Measurements from ENCODE around the gene SLC33A1.
"Not testable (repeated sequence)": the region's sequence is repeated elsewhere in the genome, so short reads cannot be mapped to it uniquely, and the experiment has no call there.

The SLC33A1 gene

GRCh38 chr3:155861476-155862183 is 7.4 kb upstream of the SLC33A1 start:
- H3K9me3 ChIP-seq (ENCODE audit: insufficient read depth, low read length), result no peaks in the 10 kb centered on the region
- no peak overlapping the region for H3K4me3 ChIP-seq (ENCODE audit: low read length)
- H3K4me2 ChIP-seq (ENCODE audit: low read length), result no peak overlapping the region
- H3K4me1 ChIP-seq (ENCODE audit: low read length), result peaks cover 8% of the 10 kb centered on the region; the same call in 1 of the 2 replicates
- H3K9ac ChIP-seq (ENCODE audit: low read length), result no peak overlapping the region
- H4K20me1 ChIP-seq (ENCODE audit: insufficient read depth, low read length), result no peaks in the 10 kb centered on the region
- no peaks in the 10 kb centered on the region for H3K36me3 ChIP-seq (replicated peaks; ENCODE audit: low read depth, low read length)
- no peaks in the 10 kb centered on the region for H3K27me3 ChIP-seq (ENCODE audit: low read depth, low read length)
- no peak overlapping the region for H2AFZ ChIP-seq (ENCODE audit: low read depth, low read length)
- no peaks in the 10 kb centered on the region for H3K79me2 ChIP-seq (ENCODE audit: low read length)
- TF ChIP-seq CTCF (IDR thresholded peaks at IDR 0.05; ENCODE audit: low read depth, low read length), result no peak
- no peak for TF ChIP-seq EZH2phosphoT487 (IDR thresholded peaks at IDR 0.05; ENCODE audit: low read depth)
- no peak overlapping the region for H3K27ac ChIP-seq (ENCODE audit: low read length)

- H3K4me2 ChIP-seq (ENCODE audit: low read length); H3K27ac ChIP-seq (ENCODE audit: low read length); H3K36me3 ChIP-seq (replicated peaks; ENCODE audit: low read depth, low read length); H3K79me2 ChIP-seq (ENCODE audit: low read length); H3K27me3 ChIP-seq (ENCODE audit: low read depth, low read length); H3K9me3 ChIP-seq (ENCODE audit: insufficient read depth, low read length); H3K4me1 ChIP-seq (ENCODE audit: low read length); H4K20me1 ChIP-seq (ENCODE audit: insufficient read depth, low read length); H3K4me3 ChIP-seq (ENCODE audit: low read length); H2AFZ ChIP-seq (ENCODE audit: low read depth, low read length); H3K9ac ChIP-seq (ENCODE audit: low read length): not testable (repeated sequence)
Observed at GRCh38 chr3:155860424-155860823, 6.2 kb upstream of the SLC33A1 start.

GRCh38 chr3:155859859-155860258 is 5.6 kb upstream of the SLC33A1 start:
- no peaks in the 10 kb centered on the region for H4K20me1 ChIP-seq (ENCODE audit: insufficient read depth, low read length)
- no peaks in the 10 kb centered on the region for H3K36me3 ChIP-seq (replicated peaks; ENCODE audit: low read depth, low read length)
- 0 out of 2 replicates have a peak overlapping the region, but pooled peaks have one; percentile 24 for H3K9ac ChIP-seq (ENCODE audit: low read length)
- H3K4me3 ChIP-seq (ENCODE audit: low read length), result peak overlapping the region; percentile 61
- H3K27me3 ChIP-seq (ENCODE audit: low read depth, low read length), result no peaks in the 10 kb centered on the region
- peak overlapping the region; percentile 74 for H3K4me2 ChIP-seq (ENCODE audit: low read length)
- peaks cover 5% of the 10 kb centered on the region for H3K79me2 ChIP-seq (ENCODE audit: low read length)
- H3K4me1 ChIP-seq (ENCODE audit: low read length), result peaks cover 8% of the 10 kb centered on the region; the same call in 1 of the 2 replicates
- H2AFZ ChIP-seq (ENCODE audit: low read depth, low read length), result peak overlapping the region; percentile 99
- TF ChIP-seq EZH2phosphoT487 (IDR thresholded peaks at IDR 0.05; ENCODE audit: low read depth), result no peak
- peak; percentile 66 for TF ChIP-seq CTCF (IDR thresholded peaks at IDR 0.05; ENCODE audit: low read depth, low read length)
- no peaks in the 10 kb centered on the region for H3K9me3 ChIP-seq (ENCODE audit: insufficient read depth, low read length)
- H3K27ac ChIP-seq (ENCODE audit: low read length), result no peak overlapping the region

- no peaks in the 10 kb centered on the region for H3K9me3 ChIP-seq (ENCODE audit: insufficient read depth, low read length)
- peak overlapping the region; percentile 97 for H3K4me2 ChIP-seq (ENCODE audit: low read length)
- peaks cover 64% of the 10 kb centered on the region for H3K79me2 ChIP-seq (ENCODE audit: low read length)
- H3K27me3 ChIP-seq (ENCODE audit: low read depth, low read length), result no peaks in the 10 kb centered on the region
- H3K27ac ChIP-seq (ENCODE audit: low read length), result peak overlapping the region; percentile 90
- H3K36me3 ChIP-seq (replicated peaks; ENCODE audit: low read depth, low read length), result peaks cover 24% of the 10 kb centered on the region
- TF ChIP-seq EZH2phosphoT487 (IDR thresholded peaks at IDR 0.05; ENCODE audit: low read depth) (no peak), CTCF (IDR thresholded peaks at IDR 0.05; ENCODE audit: low read depth, low read length) (no peak)
- no peak overlapping the region; the same call in 1 of the 2 replicates for H2AFZ ChIP-seq (ENCODE audit: low read depth, low read length)
- peak overlapping the region; percentile 92 for H3K9ac ChIP-seq (ENCODE audit: low read length)
- H3K4me1 ChIP-seq (ENCODE audit: low read length), result peaks cover 16% of the 10 kb centered on the region
- peak overlapping the region; percentile 91 for H3K4me3 ChIP-seq (ENCODE audit: low read length)
- H4K20me1 ChIP-seq (ENCODE audit: insufficient read depth, low read length), result peaks cover 20% of the 10 kb centered on the region
Observed at GRCh38 chr3:155853214-155854140, 750 bp downstream of the SLC33A1 start.
